Skeletal muscle tissue (tissue), 4 donors: ENCODE results near the gene LHX4. TPM values are rescaled to one million over a fixed set of nuclear protein-coding genes. Genes with fewer than 3 reads are reported as not detected.

ENCODE experiments used
- H3K27ac ChIP-seq: one replicate; pipeline ENCODE4 v1.7.0; 2013; ENCODE audit warnings: mild to moderate bottlenecking, low read depth, low read length, inconsistent platforms
- H3K27me3 ChIP-seq, 3 donors: one replicate each; pipeline ENCODE4 v1.7.0; 2013; ENCODE audit warnings: low read length in 3 of 3; ENCODE audit not compliant: control insufficient read depth in 3 of 3, insufficient read depth in 3 of 3
- H3K36me3 ChIP-seq, 3 donors: one replicate each; pipeline ENCODE4 v1.7.0; 2013; ENCODE audit warnings: low read length in 3 of 3; ENCODE audit not compliant: control insufficient read depth in 3 of 3, insufficient read depth in 3 of 3
- H3K4me1 ChIP-seq, 3 donors: one replicate each; pipeline ENCODE4 v1.7.0; 2013; ENCODE audit warnings: low read length in 3 of 3, mild to moderate bottlenecking in 3 of 3; ENCODE audit not compliant: control insufficient read depth in 3 of 3, insufficient read depth in 3 of 3
- H3K4me3 ChIP-seq, 3 donors: one replicate each; pipeline ENCODE4 v1.7.0; 2013; ENCODE audit warnings: low read length in 3 of 3
- H3K9ac ChIP-seq, 3 donors: one replicate each; pipeline ENCODE4 v1.7.0; 2013; ENCODE audit warnings: low read length in 3 of 3, mild to moderate bottlenecking in 3 of 3, moderate library complexity in 2 of 3, low read depth in 1 of 3
- H3K9me3 ChIP-seq, 3 donors: one replicate each; pipeline ENCODE4 v1.7.0; 2013; ENCODE audit warnings: low read length in 3 of 3; ENCODE audit not compliant: control insufficient read depth in 3 of 3
- total RNA-seq: library from RNA; depleted of rRNA; stranded (reverse); fragments of >200 nt; gene quantifications from one replicate; pipeline ENCODE4 v1.2.3, GENCODE V29; 2014
- donor health status: Osteomylitis.

Gene LHX4
- total RNA-seq, 1 donor from 2014 or later, result not detected

DNA sequence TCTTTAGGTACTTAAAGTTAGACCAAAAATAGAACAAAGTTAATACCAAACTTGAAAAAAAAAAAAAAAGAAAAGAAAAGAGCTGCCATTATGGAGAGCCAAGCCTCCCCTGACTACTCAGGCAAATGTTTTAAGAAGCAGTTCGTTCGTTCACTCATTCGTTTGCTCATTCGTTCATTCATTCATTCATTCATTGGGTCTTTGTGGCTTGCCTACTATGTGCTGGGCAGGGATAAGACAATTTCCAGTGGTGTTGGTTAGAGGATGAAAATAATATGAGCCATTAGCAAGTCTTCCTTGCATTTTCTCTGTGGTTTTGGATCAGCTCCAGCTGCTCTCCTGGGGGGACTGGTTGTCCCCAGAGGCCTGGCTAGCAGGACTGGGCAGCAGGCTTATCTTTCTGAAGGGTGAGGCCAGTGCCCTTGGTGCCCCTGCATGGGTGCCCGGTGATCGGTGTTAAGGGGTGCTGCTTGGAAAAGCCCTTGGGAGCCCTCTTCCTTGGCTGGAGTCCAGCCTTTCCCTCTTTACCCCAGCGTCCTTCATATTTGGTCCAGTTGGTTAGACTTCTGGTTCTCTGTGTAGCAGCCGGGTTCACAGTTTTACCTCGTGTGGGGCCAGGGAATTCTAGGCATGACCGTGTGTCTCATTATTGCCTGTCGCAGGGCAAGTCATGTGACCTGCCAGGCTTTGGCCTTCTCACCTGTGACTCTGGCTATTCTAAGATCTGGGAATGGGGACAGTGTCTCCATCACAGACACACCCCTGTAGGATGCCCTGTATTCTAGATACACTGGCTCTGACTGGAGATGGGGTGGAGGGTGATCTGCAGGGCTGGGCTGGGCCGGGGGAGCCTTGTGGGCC, 32.8 kb downstream of the LHX4 start:
- no peak overlapping the region for H3K9ac ChIP-seq
- H3K4me1 ChIP-seq, result no peaks in the 10 kb centered on the region
- no peaks in the 10 kb centered on the region for H3K36me3 ChIP-seq
- H3K9me3 ChIP-seq, result no peaks in the 10 kb centered on the region
- H3K27ac ChIP-seq, result no peak overlapping the region
- no peak overlapping the region for H3K4me3 ChIP-seq
- peaks cover 32 to 70% (median 50%) of the 10 kb centered on the region in 3 donors for H3K27me3 ChIP-seq

DNA sequence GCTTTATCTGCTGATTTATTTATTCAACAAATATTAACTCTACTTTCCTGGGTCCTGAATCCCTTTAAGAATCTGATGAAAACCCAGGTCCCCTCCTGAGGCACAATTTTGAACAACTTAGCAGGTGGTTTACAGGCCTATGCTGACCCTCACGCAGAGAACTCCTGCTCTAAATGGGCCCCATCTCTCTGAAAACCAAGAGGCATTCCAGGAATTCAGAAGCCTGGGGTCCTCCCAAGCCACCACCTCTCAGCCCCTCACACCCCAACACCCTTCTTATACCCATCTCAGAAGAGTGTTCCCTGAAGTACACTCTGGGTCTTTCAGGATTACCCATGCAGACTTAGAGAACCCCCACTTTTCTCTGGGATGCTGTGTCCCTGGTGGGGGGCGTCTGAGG, 34.5 kb downstream of the LHX4 start:
- H3K4me3 ChIP-seq, result no peak overlapping the region
- no peak overlapping the region for H3K9ac ChIP-seq
- H3K27ac ChIP-seq, result no peak overlapping the region
- H3K4me1 ChIP-seq, result no peaks in the 10 kb centered on the region
- H3K27me3 ChIP-seq, result peaks cover 17 to 53% (median 34%) of the 10 kb centered on the region in 3 donors
- H3K9me3 ChIP-seq, result no peaks in the 10 kb centered on the region
- no peaks in the 10 kb centered on the region for H3K36me3 ChIP-seq

DNA sequence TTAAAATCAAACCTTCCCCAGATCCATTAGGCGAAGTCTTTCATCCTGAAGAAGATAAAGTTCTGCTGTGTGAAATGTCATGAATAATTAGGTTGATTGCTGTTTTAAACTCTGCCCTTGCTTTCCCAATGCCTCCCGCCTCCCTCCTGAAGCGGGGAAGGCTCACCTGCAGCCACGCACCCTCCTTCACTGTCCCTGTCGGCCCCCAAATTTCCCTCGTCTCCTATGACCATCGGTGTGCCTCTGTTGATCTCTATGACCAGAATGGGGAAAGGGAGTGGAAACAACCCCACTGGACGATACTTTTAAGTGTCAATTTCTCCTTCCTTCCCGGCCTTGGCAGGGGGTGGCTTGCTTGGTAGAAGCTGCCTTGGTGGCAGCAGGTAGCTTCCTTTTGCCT, 35.1 kb downstream of the LHX4 start:
- Histone ChIP-seq H3K27ac (no peak overlapping the region), H3K9ac (no peak overlapping the region), H3K4me1 (no peaks in the 10 kb centered on the region), H3K27me3 (peaks cover 11 to 47% (median 28%) of the 10 kb centered on the region in 3 donors), H3K4me3 (no peak overlapping the region), H3K36me3 (no peaks in the 10 kb centered on the region), H3K9me3 (no peaks in the 10 kb centered on the region)

DNA sequence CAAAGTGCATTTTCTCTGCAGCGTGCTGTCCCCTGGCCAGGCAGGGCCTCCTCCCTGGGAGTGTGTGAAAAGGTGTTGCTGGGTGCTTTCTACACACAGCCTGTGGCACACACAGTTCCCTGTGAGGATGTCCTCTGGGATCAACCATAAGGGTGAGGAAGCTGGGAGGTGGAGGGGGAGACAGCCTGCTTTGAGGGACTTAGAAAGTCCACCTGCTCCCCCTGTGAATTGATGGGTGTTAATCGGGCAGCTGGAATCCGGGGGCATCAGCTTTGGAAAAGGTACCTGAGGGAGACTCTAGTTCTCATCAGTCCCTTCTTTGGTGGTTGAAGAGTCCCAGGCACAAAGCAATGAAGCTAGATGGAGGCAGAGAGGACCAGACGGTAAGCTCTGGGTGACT, 35.8 kb downstream of the LHX4 start:
- Histone ChIP-seq H3K4me3 (no peak overlapping the region), H3K36me3 (no peaks in the 10 kb centered on the region), H3K27me3 (peaks cover 9 to 41% (median 22%) of the 10 kb centered on the region in 3 donors), H3K4me1 (no peaks in the 10 kb centered on the region), H3K9ac (no peak overlapping the region), H3K27ac (no peak overlapping the region), H3K9me3 (no peaks in the 10 kb centered on the region)

DNA sequence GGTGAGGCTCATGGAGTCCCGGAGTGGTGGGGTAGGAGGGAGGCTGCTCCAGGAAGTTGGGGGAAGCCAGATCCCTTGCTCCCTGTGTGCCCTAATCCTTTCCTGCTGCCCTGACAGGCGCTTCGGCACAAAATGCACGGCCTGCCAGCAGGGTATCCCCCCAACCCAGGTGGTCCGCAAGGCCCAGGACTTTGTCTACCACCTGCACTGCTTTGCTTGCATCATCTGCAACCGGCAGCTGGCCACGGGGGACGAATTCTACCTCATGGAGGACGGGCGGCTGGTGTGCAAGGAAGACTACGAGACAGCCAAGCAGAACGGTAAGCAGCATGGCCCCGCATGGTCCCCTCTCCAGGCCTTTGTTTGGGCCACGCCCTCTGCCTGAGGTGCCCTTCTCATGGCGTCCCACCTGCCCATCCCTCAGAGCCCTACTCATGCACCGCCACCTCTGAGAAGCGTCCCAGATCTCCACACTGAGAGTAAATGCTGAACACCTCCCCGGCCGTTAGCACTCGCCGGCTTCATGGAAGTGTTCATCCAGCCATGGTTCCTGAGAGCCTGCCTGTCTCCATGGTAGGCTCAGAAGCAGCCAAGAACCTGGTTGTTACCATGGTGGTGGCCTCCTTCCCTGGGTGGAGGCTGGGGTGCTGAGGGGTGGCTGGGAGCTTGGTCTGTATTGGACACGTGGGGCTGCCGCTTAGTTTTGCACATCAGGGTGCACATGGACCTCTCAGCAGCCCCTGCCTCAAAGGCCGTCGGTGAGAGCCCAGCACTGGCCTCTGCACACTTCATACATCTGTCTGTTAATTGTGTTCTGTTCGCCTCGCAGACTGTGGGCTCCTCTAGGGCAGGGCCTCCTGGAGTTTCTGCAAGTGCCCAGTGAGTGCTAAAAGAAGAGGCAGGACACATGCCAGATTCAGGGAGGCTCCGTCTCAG, 36.5 kb downstream of the LHX4 start:
- no peak overlapping the region for H3K9ac ChIP-seq
- no peaks in the 10 kb centered on the region for H3K36me3 ChIP-seq
- H3K4me3 ChIP-seq, result no peak overlapping the region
- H3K9me3 ChIP-seq, result no peaks in the 10 kb centered on the region
- peaks cover 0 to 3% (median 0%) of the 10 kb centered on the region in 3 donors for H3K4me1 ChIP-seq
- peaks cover 9 to 37% (median 21%) of the 10 kb centered on the region in 3 donors for H3K27me3 ChIP-seq
- no peak overlapping the region for H3K27ac ChIP-seq

DNA sequence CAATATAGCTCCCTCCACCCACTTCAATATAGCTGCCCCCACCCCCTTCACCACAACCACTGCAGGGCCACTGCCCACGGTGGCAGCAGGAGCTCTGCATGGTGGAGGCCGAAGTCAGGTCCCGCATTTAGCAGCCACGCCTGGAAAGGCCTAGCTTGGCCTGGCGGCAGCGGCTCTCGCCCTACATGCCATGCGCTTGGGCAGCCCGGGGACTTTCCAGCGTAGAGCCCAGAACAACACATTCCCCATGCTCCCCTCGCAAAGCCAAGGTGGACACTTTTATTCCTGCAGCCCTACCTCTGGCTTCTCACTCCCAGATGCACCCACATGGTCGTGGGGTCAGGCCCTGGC, 37.1 kb downstream of the LHX4 start:
- H3K9ac ChIP-seq, result no peak overlapping the region
- H3K27me3 ChIP-seq, result peaks cover 9 to 37% (median 21%) of the 10 kb centered on the region in 3 donors
- H3K4me3 ChIP-seq, result no peak overlapping the region
- H3K36me3 ChIP-seq, result no peaks in the 10 kb centered on the region
- H3K4me1 ChIP-seq, result peaks cover 0 to 3% (median 0%) of the 10 kb centered on the region in 3 donors
- no peaks in the 10 kb centered on the region for H3K9me3 ChIP-seq
- no peak overlapping the region for H3K27ac ChIP-seq

DNA sequence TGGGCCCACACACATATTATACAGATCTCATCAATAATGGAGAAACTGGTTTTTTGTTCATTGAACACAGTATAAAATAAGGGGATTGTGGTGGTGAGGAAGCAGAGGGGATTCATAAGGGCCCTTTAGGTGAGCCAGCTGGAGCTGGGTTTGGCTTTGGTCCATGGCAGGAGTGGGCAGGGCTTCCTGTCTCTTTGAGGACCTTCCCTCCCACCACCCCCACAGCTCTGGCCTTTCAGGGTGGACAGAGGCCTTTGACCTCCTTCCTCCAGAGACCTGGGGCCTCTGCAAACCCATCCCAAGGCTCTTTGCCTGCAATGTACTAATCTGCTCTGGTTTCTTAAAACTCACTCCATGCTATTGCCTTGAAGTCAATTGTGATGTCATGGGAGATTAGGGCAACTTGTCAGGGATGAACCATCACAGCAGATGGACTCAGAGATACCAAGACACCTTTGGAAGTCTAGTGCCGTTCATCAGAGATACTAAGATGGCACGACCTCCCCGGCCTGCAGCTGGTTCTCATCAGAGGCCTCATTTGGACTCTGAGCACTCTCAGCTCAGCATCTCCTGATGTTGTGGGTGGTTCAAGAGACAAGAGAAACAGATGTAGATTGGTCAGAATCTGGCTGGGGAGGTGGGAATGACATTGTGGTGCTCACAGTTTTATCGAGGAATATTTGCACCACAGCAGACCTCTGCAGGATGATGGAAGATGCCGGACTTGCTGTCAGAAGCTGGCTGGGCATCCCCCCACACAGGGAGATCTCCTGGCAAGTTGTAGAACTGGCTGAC, 37.9 kb downstream of the LHX4 start:
- Histone ChIP-seq H3K27ac (no peak overlapping the region), H3K4me3 (no peak overlapping the region), H3K27me3 (peaks cover 9 to 33% (median 18%) of the 10 kb centered on the region in 3 donors), H3K9me3 (no peaks in the 10 kb centered on the region), H3K9ac (no peak overlapping the region), H3K36me3 (no peaks in the 10 kb centered on the region), H3K4me1 (peaks cover 0 to 3% (median 0%) of the 10 kb centered on the region in 3 donors)

DNA sequence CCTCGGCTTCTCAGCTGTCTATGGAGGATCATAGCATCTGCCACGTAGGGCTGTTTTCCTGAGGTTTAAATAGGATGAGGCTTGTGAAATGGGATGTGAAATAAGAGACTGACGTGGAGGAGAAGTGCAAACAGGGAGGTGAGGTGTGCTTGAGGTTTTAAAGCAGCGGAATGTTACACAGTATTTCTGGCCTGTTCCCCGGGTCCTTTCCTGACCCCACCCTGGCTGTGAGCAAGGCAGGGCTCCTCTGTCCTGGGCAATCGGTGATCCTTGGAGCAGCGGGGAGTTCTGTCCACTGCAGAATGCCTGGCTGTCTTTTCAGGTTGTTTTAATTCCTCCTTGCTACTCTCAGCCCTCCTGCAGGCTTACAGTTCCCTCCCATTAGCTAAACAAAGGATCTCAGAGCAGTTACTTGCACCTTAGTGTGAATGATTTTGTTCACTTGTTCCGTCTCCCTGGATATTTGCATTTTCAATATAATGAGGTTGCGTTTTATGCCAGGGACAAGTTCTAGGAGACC, 38.6 kb downstream of the LHX4 start:
- Histone ChIP-seq H3K36me3 (no peaks in the 10 kb centered on the region), H3K4me1 (peaks cover 0 to 3% (median 0%) of the 10 kb centered on the region in 3 donors), H3K4me3 (no peak overlapping the region), H3K27me3 (peaks cover 9 to 26% (median 11%) of the 10 kb centered on the region in 3 donors), H3K9me3 (no peaks in the 10 kb centered on the region), H3K9ac (no peak overlapping the region), H3K27ac (no peak overlapping the region)
